Endothelial cell of umbilical vein (primary cell): ENCODE results near the gene RASAL2. TPM values are rescaled to one million over a fixed set of nuclear protein-coding genes. Genes with fewer than 3 reads are reported as not detected.
"Not testable (repeated sequence)": the region's sequence is repeated elsewhere in the genome, so short reads cannot be mapped to it uniquely, and the experiment has no call there.

Experiments used
- BruUV-seq: library from RNA; stranded (reverse); fragments of 400-500 nt; replicated peaks from 2 replicates; lab custom pipeline; 2021; lab: Mats Ljungman, UMichigan
- CTCF ChIA-PET: fragments of 300-600, 350-600 bp; sonication (Branson Sonifier 250); formaldehyde crosslinking; loops from one replicate; lab custom pipeline; 2021; ENCODE audit warnings: antibody characterized with exemption, inconsistent platforms; lab: Charles Lee
- POLR2A ChIA-PET: fragments of 300-600, 350-600 bp; sonication (Branson Sonifier 250); formaldehyde crosslinking; loops from one replicate; lab custom pipeline; 2021; ENCODE audit warnings: antibody characterized with exemption, inconsistent platforms; lab: Charles Lee
- DNase-seq: peaks from one replicate; pipeline ENCODE4 v3.0.0-alpha.2; 2011; ENCODE audit warnings: low read depth, low spot score
- FAIRE-seq: peaks from 2 replicates; lab custom pipeline; 2011; peaks lifted over from hg19 to GRCh38; lab: Jason Lieb, UNC
- H2AFZ ChIP-seq: 2 replicates; pipeline ENCODE4 v1.6.0; 2012; ENCODE audit warnings: low read depth, low read length, control low read depth, inconsistent platforms
- H3K27ac ChIP-seq: 2 replicates; pipeline ENCODE4 v1.5.1; 2011; ENCODE audit warnings: low read depth, mild to moderate bottlenecking, control low read depth, low read length, moderate library complexity; ENCODE audit not compliant: insufficient read depth
- H3K27me3 ChIP-seq, 2 experiments: 2 replicates each; pipeline versions ENCODE4 v1.6.0 to v1.6.1; 2011; ENCODE audit warnings: low read length in 2 of 2, mixed read lengths in 1 of 2; ENCODE audit not compliant: control insufficient read depth in 2 of 2, insufficient read depth in 2 of 2
- H3K36me3 ChIP-seq, 2 experiments: 2 replicates in 1 of 2; 3 replicates in 1 of 2; pipeline ENCODE4 v1.5.1; 2011; ENCODE audit warnings: low read length in 2 of 2, mild to moderate bottlenecking in 1 of 2, moderate library complexity in 1 of 2; ENCODE audit not compliant: control insufficient read depth in 2 of 2, insufficient read depth in 2 of 2; ENCODE audit errors: extremely low read depth in 1 of 2
- H3K4me1 ChIP-seq: 3 replicates; pipeline ENCODE4 v1.5.1; 2011; ENCODE audit warnings: mild to moderate bottlenecking, low read length; ENCODE audit not compliant: control insufficient read depth, insufficient read depth; ENCODE audit errors: extremely low read depth
- H3K4me2 ChIP-seq: 2 replicates; pipeline ENCODE4 v1.6.1; 2011; ENCODE audit warnings: low read length, control low read depth, mixed read lengths; ENCODE audit not compliant: insufficient read depth
- H3K4me3 ChIP-seq, 3 experiments: fragments of 200-600 bp in 1 of 3; sonication (generic), shearing (Covaris generic) in 1 of 3; replicated peaks in 1 of 3; 2 replicates each; pipeline ENCODE4 v1.5.1; 2011 to 2016; ENCODE audit warnings: control low read depth in 3 of 3, low read length in 3 of 3, mild to moderate bottlenecking in 2 of 3, inconsistent platforms in 1 of 3, low read depth in 1 of 3, moderate library complexity in 1 of 3; ENCODE audit not compliant: insufficient read depth in 1 of 3
- H3K79me2 ChIP-seq: 2 replicates; pipeline ENCODE4 v1.6.0; 2012; ENCODE audit warnings: low read length, inconsistent platforms; ENCODE audit not compliant: control insufficient read depth, insufficient read depth
- H3K9ac ChIP-seq: replicated peaks from 2 replicates; pipeline ENCODE3; 2011; ENCODE audit warnings: low read length, control low read depth; ENCODE audit not compliant: insufficient read depth; ENCODE audit errors: extremely low read depth
- H3K9me1 ChIP-seq: replicated peaks from 3 replicates; pipeline ENCODE4 v1.6.0; 2011; ENCODE audit warnings: mild to moderate bottlenecking, low read length; ENCODE audit not compliant: control insufficient read depth, insufficient read depth; ENCODE audit errors: extremely low read depth
- H3K9me3 ChIP-seq: replicated peaks from 2 replicates; pipeline ENCODE4 v1.5.1; 2012; ENCODE audit warnings: low read length, inconsistent platforms; ENCODE audit not compliant: control insufficient read depth, insufficient read depth
- H4K20me1 ChIP-seq: replicated peaks from 2 replicates; pipeline ENCODE3; 2011; ENCODE audit warnings: mild to moderate bottlenecking, low read length; ENCODE audit not compliant: control insufficient read depth, insufficient read depth; ENCODE audit errors: extremely low read depth
- EZH2 ChIP-seq: IDR thresholded peaks from 2 replicates; pipeline ENCODE4 v1.6.1; 2012; ENCODE audit warnings: borderline replicate concordance, low read depth, mild to moderate bottlenecking, moderate library complexity, low read length, inconsistent platforms; ENCODE audit not compliant: severe bottlenecking
- FOS ChIP-seq: IDR thresholded peaks from 2 replicates; pipeline ENCODE4 v1.6.1; 2011; ENCODE audit warnings: mild to moderate bottlenecking, low read length, moderate library complexity, borderline replicate concordance; ENCODE audit not compliant: insufficient read depth
- GATA2 ChIP-seq: IDR thresholded peaks from 2 replicates; pipeline ENCODE4 v1.7.0; 2011; ENCODE audit warnings: low read depth, mild to moderate bottlenecking, moderate library complexity, mixed read lengths, low read length; ENCODE audit not compliant: insufficient read length, insufficient read depth
- JUN ChIP-seq: IDR thresholded peaks from 2 replicates; pipeline ENCODE4 v1.6.1; 2011; ENCODE audit warnings: borderline replicate concordance, low read depth; ENCODE audit not compliant: insufficient read length, insufficient read depth
- MYC ChIP-seq: IDR thresholded peaks from one replicate; pipeline ENCODE4 v1.6.1; 2011; ENCODE audit warnings: mild to moderate bottlenecking, low read depth, low read length
- POLR2A ChIP-seq: IDR thresholded peaks from 2 replicates; pipeline ENCODE4 v1.6.1; 2012; ENCODE audit warnings: low read depth, mild to moderate bottlenecking, control low read depth, low read length
- POLR2AphosphoS5 ChIP-seq: IDR thresholded peaks from 2 replicates; pipeline ENCODE4 v1.6.1; 2012; ENCODE audit warnings: low read depth, mild to moderate bottlenecking, control low read depth, low read length, moderate library complexity; ENCODE audit not compliant: insufficient read depth
- dilution Hi-C: fragments of 300-500 bp; cut with MboI; formaldehyde crosslinking; loops from one replicate; pipeline ENCODE4 v1.15.0; 2019; ENCODE audit warnings: low sequenced_read_pairs; ENCODE audit not compliant: extremely low pct_ligation_motif_present
- intact Hi-C: fragments of 100-400 bp; cut with micrococcal nuclease; formaldehyde crosslinking; loops from one replicate; pipeline ENCODE4 v1.10.0; 2022
- polyA plus RNA-seq, 4 experiments: library from polyadenylated mRNA; depleted of rRNA in 3 of 4; stranded (reverse) in 3 of 4; unstranded in 1 of 4; fragments of >200 nt; gene quantifications; 2 replicates each; pipeline versions ENCODE4 v1.2.1 to v1.2.3, GENCODE V29; 2011 to 2012; ENCODE audit warnings: missing spikeins in 1 of 4
- total RNA-seq: library from RNA; stranded (reverse); gene quantifications from 2 replicates; pipeline ENCODE4 v1.2.3, GENCODE V29; 2021
- TF ChIP-seq, protein P1 (sequence below): IDR thresholded peaks from 2 replicates; pipeline ENCODE4 v1.6.1; 2011; ENCODE audit not compliant: insufficient read depth, insufficient read length
- TF ChIP-seq, protein P2 (sequence below), 2 donors: IDR thresholded peaks; 1 replicate in 1 of 2; 2 replicates in 1 of 2; pipeline ENCODE4 v1.5.1; 2011; ENCODE audit warnings: low read length in 2 of 2, mild to moderate bottlenecking in 2 of 2, moderate library complexity in 2 of 2, control low read depth in 1 of 2, inconsistent platforms in 1 of 2, low read depth in 1 of 2; ENCODE audit not compliant: insufficient read depth in 1 of 2; ENCODE audit errors: extremely low read depth in 1 of 2

The RASAL2 gene
- total and polyA plus RNA-seq, 2 donors (not counting 3 experiments of a cell fraction or from before 2014, with no cell fraction given) = 12.5 to 15.5 TPM

DNA sequence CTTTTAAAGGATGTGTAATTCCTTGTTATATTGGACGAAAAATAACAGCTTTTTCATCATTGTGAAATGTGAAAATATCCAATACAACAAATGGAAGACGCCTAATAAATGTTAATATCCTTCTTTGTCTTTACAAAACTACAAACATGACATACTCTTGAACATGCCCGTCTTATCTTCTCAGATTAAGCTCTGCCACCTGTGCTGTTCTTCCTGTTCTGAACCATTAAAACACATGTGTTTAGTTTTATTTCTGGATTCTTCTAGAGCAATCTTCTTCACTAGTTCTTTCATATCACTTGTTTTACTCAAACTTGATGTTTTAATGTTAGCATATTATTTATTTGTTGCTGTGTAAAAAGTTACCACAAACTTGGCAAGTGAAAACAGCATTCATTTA lies 255.9 kb downstream of the RASAL2 start:
- H3K9me3 ChIP-seq = no peaks in the 10 kb centered on the region
- dilution Hi-C loops (no loop called here), intact Hi-C loops (no loop called here)
- H2AFZ ChIP-seq = no peak overlapping the region
- no peak overlapping the region for H3K4me2 ChIP-seq
- ChIA-PET POLR2A (interaction anchor here (0.6 kb wide), 1 partner anchor 227 kb away, joined by 3 read pairs; no protein-coding TSS in a partner anchor), CTCF (interaction anchor here (1.4 to 2.1 kb wide), 4 partner anchors 9 to 49 kb away, joined by 3 to 8 read pairs (median 4); no protein-coding TSS in a partner anchor)
- no peak for FAIRE-seq
- TF ChIP-seq MYC (no peak), JUN (no peak), FOS (no peak), EZH2 (no peak), POLR2AphosphoS5 (no peak), POLR2A (no peak), GATA2 (no peak)
- TF ChIP-seq, protein P1, sequence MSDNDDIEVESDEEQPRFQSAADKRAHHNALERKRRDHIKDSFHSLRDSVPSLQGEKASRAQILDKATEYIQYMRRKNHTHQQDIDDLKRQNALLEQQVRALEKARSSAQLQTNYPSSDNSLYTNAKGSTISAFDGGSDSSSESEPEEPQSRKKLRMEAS = no peak
- TF ChIP-seq, protein P2, sequence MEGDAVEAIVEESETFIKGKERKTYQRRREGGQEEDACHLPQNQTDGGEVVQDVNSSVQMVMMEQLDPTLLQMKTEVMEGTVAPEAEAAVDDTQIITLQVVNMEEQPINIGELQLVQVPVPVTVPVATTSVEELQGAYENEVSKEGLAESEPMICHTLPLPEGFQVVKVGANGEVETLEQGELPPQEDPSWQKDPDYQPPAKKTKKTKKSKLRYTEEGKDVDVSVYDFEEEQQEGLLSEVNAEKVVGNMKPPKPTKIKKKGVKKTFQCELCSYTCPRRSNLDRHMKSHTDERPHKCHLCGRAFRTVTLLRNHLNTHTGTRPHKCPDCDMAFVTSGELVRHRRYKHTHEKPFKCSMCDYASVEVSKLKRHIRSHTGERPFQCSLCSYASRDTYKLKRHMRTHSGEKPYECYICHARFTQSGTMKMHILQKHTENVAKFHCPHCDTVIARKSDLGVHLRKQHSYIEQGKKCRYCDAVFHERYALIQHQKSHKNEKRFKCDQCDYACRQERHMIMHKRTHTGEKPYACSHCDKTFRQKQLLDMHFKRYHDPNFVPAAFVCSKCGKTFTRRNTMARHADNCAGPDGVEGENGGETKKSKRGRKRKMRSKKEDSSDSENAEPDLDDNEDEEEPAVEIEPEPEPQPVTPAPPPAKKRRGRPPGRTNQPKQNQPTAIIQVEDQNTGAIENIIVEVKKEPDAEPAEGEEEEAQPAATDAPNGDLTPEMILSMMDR (IDR thresholded peaks at IDR 0.05; ENCODE audit: extremely low read depth in 1 of 2, insufficient read depth in 1 of 2, low read depth in 1 of 2, low read length in 2 of 2) = no peak
- H3K4me1 ChIP-seq = peaks cover 4% of the 10 kb centered on the region
- DNase-seq = no peak
- no peak overlapping the region for H3K9ac ChIP-seq
- H3K4me3 ChIP-seq = no peak overlapping the region
- H3K27me3 ChIP-seq = no peaks in the 10 kb centered on the region
- H3K9me1 ChIP-seq = no peaks in the 10 kb centered on the region
- no peaks in the 10 kb centered on the region for H3K79me2 ChIP-seq
- H4K20me1 ChIP-seq = no peaks in the 10 kb centered on the region
- no peaks in the 10 kb centered on the region for H3K36me3 ChIP-seq
- no TSS peak for BruUV-seq
- H3K27ac ChIP-seq = no peak overlapping the region

DNA sequence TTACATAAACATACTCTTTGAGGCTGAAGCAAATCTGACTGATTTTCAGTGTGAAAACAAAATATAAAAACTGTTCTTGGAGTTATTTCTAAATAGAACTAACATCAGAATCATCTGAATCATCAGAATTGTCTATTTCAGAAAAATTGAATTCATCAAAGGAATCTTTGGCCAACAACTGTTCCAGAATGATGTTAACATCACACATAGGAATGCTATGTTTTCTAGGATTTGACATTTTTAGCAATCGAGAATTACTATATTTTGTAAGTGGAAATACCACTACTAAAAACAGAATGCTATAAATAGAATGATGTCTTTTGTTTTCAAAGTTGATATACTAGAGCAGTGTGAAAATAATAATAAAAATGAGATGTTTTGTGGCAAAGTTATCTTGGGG lies 258.0 kb downstream of the RASAL2 start:
- H4K20me1 ChIP-seq, POLR2A ChIA-PET, intact Hi-C loops: not testable (repeated sequence)

More for the DNA sequence above, 258.0 kb downstream of the RASAL2 start:
- H3K4me1 ChIP-seq, BruUV-seq, H3K4me2 ChIP-seq, H3K9ac ChIP-seq, H3K9me1 ChIP-seq, CTCF ChIA-PET, dilution Hi-C loops, H3K36me3 ChIP-seq, H3K9me3 ChIP-seq, H3K4me3 ChIP-seq, H3K79me2 ChIP-seq, H3K27ac ChIP-seq, H3K27me3 ChIP-seq, H2AFZ ChIP-seq, DNase-seq, FAIRE-seq: not testable (repeated sequence)
